ENCODE measurements around the gene SLF2.

GRCh38 chr10:101006593-101007098 is 93.9 kb downstream of the SLF2 start:
- no peak for TF ChIP-seq JUN (CRISPR knock-in tag; IDR thresholded peaks at IDR 0.05)
- no peak for TF ChIP-seq NR2C2 (CRISPR knock-in tag; IDR thresholded peaks at IDR 0.05)
- TF ChIP-seq SOX15 (CRISPR knock-in tag; IDR thresholded peaks at IDR 0.05) = no peak
- no peak for TF ChIP-seq ETV6 (CRISPR knock-in tag; IDR thresholded peaks at IDR 0.05)
- TF ChIP-seq CTCF (IDR thresholded peaks at IDR 0.05) = no peak
- TF ChIP-seq ZNF317 (CRISPR knock-in tag; IDR thresholded peaks at IDR 0.05; ENCODE audit: borderline replicate concordance, low read depth) = no peak
- no peak for TF ChIP-seq GABPB1 (CRISPR knock-in tag; IDR thresholded peaks at IDR 0.05)
- no peak for TF ChIP-seq ZNF512 (CRISPR knock-in tag; IDR thresholded peaks at IDR 0.05; ENCODE audit: borderline replicate concordance)
- no peak for TF ChIP-seq ZMAT4 (CRISPR knock-in tag; IDR thresholded peaks at IDR 0.05)
- TF ChIP-seq AFF4 (CRISPR knock-in tag; IDR thresholded peaks at IDR 0.05; ENCODE audit: borderline replicate concordance) = no peak
- no peak for TF ChIP-seq FOXJ3 (CRISPR knock-in tag; IDR thresholded peaks at IDR 0.05; ENCODE audit: borderline replicate concordance)
- no peak for TF ChIP-seq NFYB (CRISPR knock-in tag; conservative IDR thresholded peaks at IDR 0.05; ENCODE audit: low read depth)
- no peak for TF ChIP-seq ATF2 (CRISPR knock-in tag; IDR thresholded peaks at IDR 0.05; ENCODE audit: borderline replicate concordance, low read depth)
- no peak for TF ChIP-seq USF1 (CRISPR knock-in tag; IDR thresholded peaks at IDR 0.05)

Measured in WTC11 (cell line).